GM13976 (cell line): ENCODE measurements around the gene FRYL.
"Not testable (repeated sequence)": the region's sequence is repeated elsewhere in the genome, so short reads cannot be mapped to it uniquely, and the experiment has no call there.

ENCODE experiments used
- DNase-seq: peaks from one replicate; pipeline ENCODE4 v3.0.0; 2012; ENCODE audit warnings: low spot score
- in situ Hi-C: fragments of 300-500 bp; cut with MboI; formaldehyde crosslinking; loops from one replicate; pipeline ENCODE4 v1.12.0; 2022; ENCODE audit warnings: low sequenced_read_pairs, mixed read lengths, inconsistent platforms; ENCODE audit not compliant: unreplicated experiment
- TF ChIP-seq, protein P1 (sequence below): IDR thresholded peaks from 2 replicates; pipeline ENCODE4 v1.5.1; 2012; ENCODE audit warnings: borderline replicate concordance, mild to moderate bottlenecking; ENCODE audit not compliant: insufficient read depth; ENCODE audit errors: extremely low read depth, missing control alignments, control extremely low read depth

The FRYL gene

DNA sequence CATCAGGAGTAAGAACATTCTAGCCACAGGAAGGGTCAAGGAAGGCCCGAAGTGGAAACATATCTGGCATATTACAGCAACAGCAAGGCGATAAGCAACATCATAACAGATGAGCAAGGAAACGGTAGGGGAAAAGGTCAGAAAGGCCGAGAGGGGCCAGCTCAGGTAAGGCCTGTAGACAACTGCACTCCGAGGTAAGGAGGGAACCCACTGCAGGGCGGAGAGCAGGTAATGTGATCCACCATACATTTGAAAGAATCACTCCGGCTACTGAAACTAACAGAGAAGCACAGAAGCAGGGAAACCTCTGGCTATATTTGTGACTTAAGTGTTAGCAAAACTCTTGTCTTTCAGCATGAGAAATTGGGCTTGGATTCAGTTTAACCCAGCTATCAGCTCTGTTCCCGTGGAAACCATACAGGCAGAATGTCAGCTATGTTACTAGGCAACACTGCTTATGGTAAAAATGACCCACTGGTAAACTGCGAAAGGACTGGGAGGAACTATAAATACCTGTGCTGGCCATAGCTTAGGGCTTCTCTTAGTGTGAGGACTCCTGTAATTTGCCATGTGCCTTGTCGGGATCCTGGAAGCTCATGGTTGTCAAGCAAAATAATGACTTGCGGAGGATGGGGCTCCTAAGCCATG lies 31.0 kb downstream of the FRYL start:
- in situ Hi-C loops = no loop called here
- TF ChIP-seq, protein P1, sequence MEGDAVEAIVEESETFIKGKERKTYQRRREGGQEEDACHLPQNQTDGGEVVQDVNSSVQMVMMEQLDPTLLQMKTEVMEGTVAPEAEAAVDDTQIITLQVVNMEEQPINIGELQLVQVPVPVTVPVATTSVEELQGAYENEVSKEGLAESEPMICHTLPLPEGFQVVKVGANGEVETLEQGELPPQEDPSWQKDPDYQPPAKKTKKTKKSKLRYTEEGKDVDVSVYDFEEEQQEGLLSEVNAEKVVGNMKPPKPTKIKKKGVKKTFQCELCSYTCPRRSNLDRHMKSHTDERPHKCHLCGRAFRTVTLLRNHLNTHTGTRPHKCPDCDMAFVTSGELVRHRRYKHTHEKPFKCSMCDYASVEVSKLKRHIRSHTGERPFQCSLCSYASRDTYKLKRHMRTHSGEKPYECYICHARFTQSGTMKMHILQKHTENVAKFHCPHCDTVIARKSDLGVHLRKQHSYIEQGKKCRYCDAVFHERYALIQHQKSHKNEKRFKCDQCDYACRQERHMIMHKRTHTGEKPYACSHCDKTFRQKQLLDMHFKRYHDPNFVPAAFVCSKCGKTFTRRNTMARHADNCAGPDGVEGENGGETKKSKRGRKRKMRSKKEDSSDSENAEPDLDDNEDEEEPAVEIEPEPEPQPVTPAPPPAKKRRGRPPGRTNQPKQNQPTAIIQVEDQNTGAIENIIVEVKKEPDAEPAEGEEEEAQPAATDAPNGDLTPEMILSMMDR = no peak
- no peak for DNase-seq

DNA sequence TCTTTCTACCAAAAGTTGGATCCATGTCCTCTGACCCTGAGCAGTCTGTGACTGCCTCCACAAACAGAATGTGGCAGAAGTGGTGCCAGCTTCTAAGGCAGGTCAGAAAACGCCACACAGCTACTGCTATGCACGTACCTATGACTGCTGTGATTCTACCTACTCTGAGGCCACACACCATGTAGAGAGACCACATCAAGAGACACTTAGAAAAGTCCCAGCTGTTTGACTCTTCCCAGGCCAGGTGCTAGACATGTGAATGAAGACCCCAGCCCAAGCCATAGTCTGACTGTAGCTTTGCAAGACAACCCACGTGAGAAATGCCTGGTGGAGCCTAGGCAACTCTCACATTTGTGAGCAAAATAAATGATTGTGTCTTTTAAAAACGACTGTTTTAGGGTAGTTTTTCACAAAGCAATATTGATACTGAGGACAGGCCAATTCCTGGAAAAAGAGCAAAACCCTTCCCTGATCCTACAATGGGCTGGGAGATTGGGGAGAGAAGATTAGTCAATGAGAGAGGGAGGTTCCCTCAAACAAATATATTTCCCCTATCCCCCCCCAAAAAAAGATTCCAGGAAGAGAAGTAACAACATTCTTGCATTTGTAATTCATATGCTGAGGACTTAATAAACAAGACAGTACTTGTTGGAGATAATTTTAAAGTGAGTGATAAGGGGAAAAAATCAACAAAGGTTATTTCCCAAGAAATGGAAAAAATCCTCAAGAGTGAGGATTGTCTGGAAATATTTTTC lies 33.3 kb downstream of the FRYL start:
- no peak for DNase-seq
- TF ChIP-seq, protein P1 = no peak
- in situ Hi-C loops = no loop called here

DNA sequence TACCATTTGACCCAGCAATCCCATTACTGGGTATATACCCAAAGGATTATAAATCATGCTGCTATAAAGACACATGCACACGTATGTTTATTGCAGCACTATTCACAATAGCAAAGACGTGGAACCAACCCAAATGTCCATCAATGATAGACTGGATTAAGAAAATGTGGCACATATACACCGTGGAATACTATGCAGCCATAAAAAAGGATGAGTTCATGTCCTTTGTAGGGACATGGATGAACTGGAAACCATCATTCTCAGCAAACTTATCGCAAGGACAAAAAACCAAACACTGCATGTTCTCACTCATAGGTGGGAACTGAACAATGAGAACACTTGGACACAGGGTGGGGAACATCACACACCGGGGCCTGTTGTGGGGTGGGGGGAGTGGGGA lies 34.9 kb downstream of the FRYL start:
- in situ Hi-C loops = not testable (repeated sequence)

DNA sequence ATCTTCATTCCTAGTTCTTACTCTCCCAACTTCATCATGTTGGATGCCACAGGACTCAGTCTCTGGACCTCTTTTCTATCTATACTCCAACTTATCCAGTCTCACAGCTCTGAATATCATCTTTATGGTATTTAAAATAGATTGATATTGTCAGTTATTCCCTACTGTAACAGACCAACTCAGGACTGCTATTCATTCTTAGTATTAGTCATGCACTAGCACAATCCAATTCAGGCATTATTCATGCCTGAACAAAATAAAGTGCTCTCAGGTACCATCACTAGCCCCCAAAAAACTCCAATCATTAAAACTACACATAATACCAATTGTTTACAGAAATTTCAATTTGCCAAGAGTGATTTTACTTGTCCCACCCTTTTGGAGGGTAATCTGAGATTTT lies 37.7 kb downstream of the FRYL start:
- TF ChIP-seq, protein P1 = no peak
- in situ Hi-C loops = no loop called here
- no peak for DNase-seq

More for the DNA sequence above, 34.9 kb downstream of the FRYL start:
- not testable (repeated sequence) for DNase-seq

DNA sequence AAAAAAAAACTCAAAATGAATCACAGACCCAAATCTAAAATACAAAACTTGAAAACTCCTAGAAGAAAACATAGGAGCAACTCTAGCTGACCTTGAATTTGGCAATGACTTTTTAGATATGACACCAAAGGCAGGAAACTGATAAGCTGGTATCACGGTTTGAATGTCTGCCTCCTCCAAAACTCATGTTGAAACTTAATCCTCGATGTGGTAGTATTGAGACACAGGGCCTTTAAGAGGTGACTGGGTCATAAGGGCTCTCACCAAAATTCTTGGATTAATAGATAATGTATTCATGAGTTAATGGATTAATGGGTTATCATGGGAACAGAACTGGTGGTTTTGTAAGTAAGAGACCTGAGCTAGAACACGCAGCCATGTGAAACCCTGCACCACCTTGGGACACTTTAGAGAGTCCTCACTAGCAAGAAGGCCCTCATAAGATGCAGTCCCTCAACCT lies 40.5 kb downstream of the FRYL start:
- TF ChIP-seq, protein P1 = no peak
- in situ Hi-C loops = no loop called here
- DNase-seq = no peak

DNA sequence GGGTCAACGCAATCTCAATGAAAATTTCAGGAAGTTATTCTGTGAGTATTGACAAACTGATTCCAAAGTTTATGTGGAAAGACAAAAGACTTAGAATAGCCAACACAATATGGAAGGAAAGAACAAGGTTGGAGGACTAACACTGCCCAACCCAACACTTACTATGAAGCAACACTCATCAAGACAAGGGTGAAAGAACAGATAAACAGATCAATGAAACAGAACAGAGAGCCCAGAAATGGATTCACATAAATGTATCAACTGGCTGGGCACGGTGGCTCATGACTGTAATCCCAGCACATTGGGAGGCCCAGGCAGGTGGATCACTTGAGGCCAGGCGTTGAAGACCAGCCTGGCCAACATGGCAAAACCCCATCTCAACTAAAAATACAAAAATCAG lies 41.2 kb downstream of the FRYL start:
- TF ChIP-seq, protein P1 = no peak
- in situ Hi-C loops = no loop called here
- DNase-seq = no peak

DNA sequence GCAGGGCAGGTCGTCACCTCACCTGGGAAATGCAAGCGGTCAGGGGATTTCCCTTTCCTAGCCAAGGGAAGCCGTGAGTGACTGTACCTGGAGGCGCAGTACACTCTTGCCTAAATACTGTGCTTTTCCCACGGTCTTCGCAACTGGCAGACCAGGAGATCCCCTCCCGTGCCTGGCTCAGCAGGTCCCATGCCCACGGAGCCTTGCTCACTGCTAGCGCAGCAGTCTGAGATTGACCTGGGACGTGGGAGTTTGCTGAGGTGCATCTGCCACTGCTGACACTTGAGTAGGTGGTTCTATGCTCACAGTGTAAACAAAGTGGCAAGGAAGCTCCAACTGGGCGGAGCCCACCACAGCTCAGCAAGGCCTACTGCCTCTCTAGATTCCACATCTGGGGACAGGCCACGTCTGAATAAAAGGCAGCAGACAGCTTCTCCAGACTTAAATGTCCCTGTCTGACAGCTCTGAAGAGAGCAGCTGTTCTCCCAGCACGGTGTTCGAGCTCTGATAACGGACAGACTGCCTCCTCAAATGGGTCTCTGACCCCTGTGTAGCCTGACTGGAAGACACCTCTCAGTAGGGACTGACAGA lies 51.1 kb downstream of the FRYL start:
- in situ Hi-C loops, DNase-seq: not testable (repeated sequence)
